Spleen (tissue), 11 donors: Measurements from ENCODE around the gene SLC1A7. TPM values are rescaled to one million over a fixed set of nuclear protein-coding genes. Genes with fewer than 3 reads are reported as not detected.

Experiments used
- DNase-seq: peaks from one replicate; pipeline ENCODE4 v3.0.0-alpha.2; 2020
- H3K27ac ChIP-seq, 8 donors: fragments of 200-600 bp; sonication (generic) in 7 of 8; 1 replicate in 4 of 8; 2 replicates in 4 of 8; pipeline versions ENCODE4 v1.5.0 to v1.8.0; 2016 to 2021; ENCODE audit warnings: inconsistent platforms in 4 of 8, mild to moderate bottlenecking in 4 of 8, moderate library complexity in 1 of 8
- H3K27me3 ChIP-seq, 7 donors: fragments of 200-600 bp; sonication (generic) in 6 of 7; replicated peaks in 1 of 7; 1 replicate in 4 of 7; 2 replicates in 3 of 7; pipeline versions ENCODE4 v1.5.0 to v1.8.0; 2016 to 2021; ENCODE audit warnings: inconsistent platforms in 3 of 7, mild to moderate bottlenecking in 1 of 7
- H3K36me3 ChIP-seq, 6 donors: fragments of 200-600 bp; sonication (generic) in 5 of 6; 1 replicate in 4 of 6; 2 replicates in 2 of 6; pipeline versions ENCODE4 v1.5.0 to v1.8.0; 2016 to 2021; ENCODE audit warnings: inconsistent platforms in 2 of 6
- H3K4me1 ChIP-seq, 6 donors: fragments of 200-600 bp; sonication (generic) in 5 of 6; 1 replicate in 3 of 6; 2 replicates in 3 of 6; pipeline versions ENCODE4 v1.5.0 to v1.8.0; 2016 to 2021; ENCODE audit warnings: inconsistent platforms in 3 of 6
- H3K4me3 ChIP-seq, 8 donors: fragments of 200-600 bp; sonication (generic) in 7 of 8; 1 replicate in 4 of 8; 2 replicates in 4 of 8; pipeline versions ENCODE4 v1.5.0 to v1.8.0; 2016 to 2021; ENCODE audit warnings: inconsistent platforms in 4 of 8, mild to moderate bottlenecking in 4 of 8, moderate library complexity in 2 of 8
- H3K9me3 ChIP-seq, 8 donors: fragments of 200-600 bp; sonication (generic) in 7 of 8; 1 replicate in 4 of 8; 2 replicates in 4 of 8; pipeline versions ENCODE4 v1.5.0 to v1.8.0; 2016 to 2021; ENCODE audit warnings: inconsistent platforms in 4 of 8
- POLR2A ChIP-seq, 3 donors: fragments of 450-650 bp; IDR thresholded peaks; one replicate each; pipeline ENCODE4 v1.5.1; 2017; ENCODE audit warnings: antibody characterized with exemption in 3 of 3, mild to moderate bottlenecking in 1 of 3
- POLR2AphosphoS5 ChIP-seq, 3 donors: sonication (generic); formaldehyde crosslinking; IDR thresholded peaks; one replicate each; pipeline ENCODE4 v1.5.1; 2017; ENCODE audit warnings: antibody characterized with exemption in 3 of 3
- WGBS, 5 donors: extraction: QIAGEN DNeasy Blood & Tissue Kit in 3 of 5; methylation state at CpG; one replicate each; pipeline versions ENCODE4 v1.1.5 to v1.1.7; 2013 to 2018; 5-methylcytosine and 5-hydroxymethylcytosine counted together
- intact Hi-C: fragments of 100-400 bp; cut with DNase I; formaldehyde crosslinking; loops from one replicate; pipeline ENCODE4 v1.15.0; 2023; ENCODE audit warnings: low total_unique reads
- polyA plus RNA-seq, 3 donors: library from polyadenylated mRNA; stranded (reverse); fragments of 200-250 nt; gene quantifications; one replicate each; pipeline ENCODE4 v1.2.1, GENCODE V29; 2013
- total RNA-seq, 7 donors: library from RNA; depleted of rRNA in 3 of 7; stranded (reverse); fragments of >200 nt in 3 of 7; fragmentation: NEBNext Ultra II Directional in 4 of 7; extraction: Animal tissue kit (Norgen Biotek cat#: 25700) in 4 of 7; gene quantifications; one replicate each; pipeline versions ENCODE4 v1.1.0 to v1.2.1, GENCODE V29; 2016 to 2021
- TF ChIP-seq, protein P1 (sequence below), 11 experiments: fragments of 200-600 bp in 7 of 11; fragments of 450-650 bp in 4 of 11; sonication (generic) in 4 of 11; IDR thresholded peaks in 8 of 11; conservative IDR thresholded peaks in 3 of 11; 1 replicate in 7 of 11; 2 replicates in 4 of 11; pipeline versions ENCODE4 v1.4.0 to v1.8.0; 2016 to 2021; ENCODE audit warnings: antibody characterized with exemption in 11 of 11, inconsistent platforms in 4 of 11, mild to moderate bottlenecking in 1 of 11
- donor health status: healthy with polysubstance abuse.
- donor health status: DM: no; HTN: no; CAD: no; lungs with moderate emphysema.
- donor health status: DM: no; HTN: no; CAD: no.
- donor health status: Bipolar disorder and iron deficiency.
- donor health status: healthy.
- donor health status: DM: no; HTN: no; CAD: no.
- donor health status: DM: yes; HTN: yes; CAD: no.

Gene SLC1A7
- total and polyA plus RNA-seq, 10 donors: 0.02 to 0.19 (median 0.08) TPM; not detected in 6

DNA sequence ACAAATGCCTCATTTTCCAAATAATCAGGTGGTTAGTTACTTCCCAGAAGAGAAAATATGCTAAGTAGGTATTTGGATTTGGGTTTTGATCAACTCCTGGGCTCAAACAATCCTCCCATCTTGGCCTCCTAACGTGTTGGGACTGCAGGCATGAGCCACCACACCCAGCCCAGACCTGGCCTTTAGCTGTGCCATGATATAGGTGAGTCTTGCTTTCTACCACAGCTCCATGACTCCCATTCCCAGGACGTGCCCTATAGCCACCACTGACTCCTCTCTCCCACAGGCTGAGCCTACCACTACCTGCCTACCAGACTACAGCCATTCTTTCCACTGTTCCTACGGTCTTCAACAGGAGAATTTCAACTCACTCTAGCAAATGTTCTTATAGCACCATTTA is 1.8 kb upstream of the SLC1A7 start:
- TF ChIP-seq POLR2AphosphoS5 (IDR thresholded peaks at IDR 0.05) (no peak), POLR2A (IDR thresholded peaks at IDR 0.05) (no peak)
- TF ChIP-seq, protein P1, sequence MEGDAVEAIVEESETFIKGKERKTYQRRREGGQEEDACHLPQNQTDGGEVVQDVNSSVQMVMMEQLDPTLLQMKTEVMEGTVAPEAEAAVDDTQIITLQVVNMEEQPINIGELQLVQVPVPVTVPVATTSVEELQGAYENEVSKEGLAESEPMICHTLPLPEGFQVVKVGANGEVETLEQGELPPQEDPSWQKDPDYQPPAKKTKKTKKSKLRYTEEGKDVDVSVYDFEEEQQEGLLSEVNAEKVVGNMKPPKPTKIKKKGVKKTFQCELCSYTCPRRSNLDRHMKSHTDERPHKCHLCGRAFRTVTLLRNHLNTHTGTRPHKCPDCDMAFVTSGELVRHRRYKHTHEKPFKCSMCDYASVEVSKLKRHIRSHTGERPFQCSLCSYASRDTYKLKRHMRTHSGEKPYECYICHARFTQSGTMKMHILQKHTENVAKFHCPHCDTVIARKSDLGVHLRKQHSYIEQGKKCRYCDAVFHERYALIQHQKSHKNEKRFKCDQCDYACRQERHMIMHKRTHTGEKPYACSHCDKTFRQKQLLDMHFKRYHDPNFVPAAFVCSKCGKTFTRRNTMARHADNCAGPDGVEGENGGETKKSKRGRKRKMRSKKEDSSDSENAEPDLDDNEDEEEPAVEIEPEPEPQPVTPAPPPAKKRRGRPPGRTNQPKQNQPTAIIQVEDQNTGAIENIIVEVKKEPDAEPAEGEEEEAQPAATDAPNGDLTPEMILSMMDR (IDR thresholded peaks at IDR 0.05 in 8 of 11, conservative IDR thresholded peaks at IDR 0.05 in 3 of 11): no peak
- intact Hi-C loops: no loop called here
- WGBS, 5 donors: 54 to 88% (median 61%) methylated on average over 3 of the region's 3 CpGs
- Histone ChIP-seq H3K27ac (no peak overlapping the region), H3K36me3 (no peaks in the 10 kb centered on the region), H3K4me1 (no peaks in the 10 kb centered on the region), H3K27me3 (peaks cover 0 to 6% (median 0%) of the 10 kb centered on the region in 7 donors), H3K4me3 (no peak overlapping the region), H3K9me3 (no peaks in the 10 kb centered on the region)
- DNase-seq: peak; percentile 21

DNA sequence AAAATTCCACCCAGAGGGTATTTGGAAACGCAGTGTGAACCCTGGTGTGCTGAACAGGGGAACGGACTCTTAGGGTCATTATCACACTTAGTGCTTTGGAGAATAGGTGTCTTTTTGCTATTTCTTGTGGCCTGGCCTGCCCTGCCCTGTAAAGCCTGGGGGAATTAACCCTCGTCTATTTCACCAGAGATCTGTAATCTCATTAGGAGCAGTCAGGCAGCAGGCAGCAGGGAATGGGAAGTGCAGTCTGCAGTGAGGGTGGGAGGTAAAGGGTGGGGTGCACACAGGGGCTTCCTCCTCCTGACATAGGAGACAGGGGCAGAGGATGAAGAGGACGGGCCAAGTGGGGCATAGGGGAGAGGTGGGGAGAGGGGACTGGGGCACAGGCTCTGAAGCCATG is 1.1 kb upstream of the SLC1A7 start:
- Histone ChIP-seq H3K27ac (no peak overlapping the region), H3K36me3 (no peaks in the 10 kb centered on the region), H3K9me3 (no peaks in the 10 kb centered on the region), H3K27me3 (peaks cover 0 to 6% (median 0%) of the 10 kb centered on the region in 7 donors), H3K4me1 (no peaks in the 10 kb centered on the region), H3K4me3 (no peak overlapping the region)
- intact Hi-C loops: no loop called here
- whole genome bisulfite sequencing, 5 donors: 61 to 77% (median 69%) methylated on average over 4 of the region's 4 CpGs
- TF ChIP-seq, protein P1 (IDR thresholded peaks at IDR 0.05 in 8 of 11, conservative IDR thresholded peaks at IDR 0.05 in 3 of 11): no peak
- DNase-seq: peak; percentile 27

DNA sequence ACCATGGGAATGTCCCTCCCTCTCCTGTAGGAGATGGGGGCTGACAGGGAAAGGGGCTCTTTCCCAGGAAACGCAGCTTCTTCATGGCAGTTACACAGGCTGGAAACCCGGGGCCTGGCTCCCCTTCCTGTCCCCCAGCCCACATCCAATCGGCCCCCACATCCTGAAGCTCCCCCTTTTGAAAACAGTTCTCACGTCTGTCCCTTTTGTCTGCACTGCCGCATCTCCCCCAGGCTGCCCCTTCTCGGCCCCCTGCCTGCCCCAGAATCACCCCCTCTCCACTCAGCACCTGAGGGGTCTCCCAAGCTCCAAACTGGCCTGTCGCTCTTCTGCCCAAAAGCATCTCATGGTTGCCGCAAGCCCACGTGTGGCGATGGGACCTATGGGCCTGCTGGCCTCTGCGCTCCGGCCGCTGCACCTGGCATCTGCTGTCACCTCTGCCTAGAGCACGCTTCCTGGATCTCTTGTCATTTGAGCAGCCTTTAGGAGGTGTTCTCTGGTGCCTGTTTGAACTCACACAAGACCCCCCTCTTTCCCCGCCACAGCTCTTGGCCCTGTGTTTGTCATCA is 867 bp downstream of the SLC1A7 start:
- no peaks in the 10 kb centered on the region for H3K36me3 ChIP-seq
- peaks cover 0 to 17% (median 12%) of the 10 kb centered on the region in 8 donors for H3K9me3 ChIP-seq
- H3K27me3 ChIP-seq: peaks cover 0 to 6% (median 0%) of the 10 kb centered on the region in 7 donors
- peak; percentile 48 for DNase-seq
- 74 to 85% (median 78%) methylated on average over 14 to 15 of the region's 15 CpGs for WGBS, 5 donors
- H3K27ac ChIP-seq: no peak overlapping the region
- TF ChIP-seq POLR2A (IDR thresholded peaks at IDR 0.05): no peak
- TF ChIP-seq POLR2AphosphoS5 (IDR thresholded peaks at IDR 0.05): no peak
- TF ChIP-seq, protein P1 (IDR thresholded peaks at IDR 0.05 in 8 of 11, conservative IDR thresholded peaks at IDR 0.05 in 3 of 11): no peak
- H3K4me1 ChIP-seq: no peaks in the 10 kb centered on the region
- intact Hi-C loops: no loop called here
- no peak overlapping the region for H3K4me3 ChIP-seq

DNA sequence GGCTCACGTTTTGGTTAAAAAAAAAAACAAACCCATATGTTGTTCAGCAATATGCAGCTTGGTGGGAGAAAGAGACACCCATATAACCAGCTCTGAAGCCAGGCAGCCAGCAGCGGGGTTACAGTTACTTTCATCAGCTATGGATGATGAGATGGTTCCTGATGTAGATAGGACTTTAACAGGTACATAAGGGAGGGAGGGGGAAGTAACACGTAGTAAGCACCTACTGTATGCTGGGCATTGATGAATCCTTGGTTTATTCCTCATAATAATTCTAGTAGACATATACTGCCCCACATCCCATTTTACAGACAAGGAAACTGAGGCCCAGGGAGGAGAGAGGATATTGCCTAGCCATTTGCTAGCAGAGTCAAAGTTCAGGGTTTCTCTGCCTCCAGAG is 2.0 kb downstream of the SLC1A7 start:
- no peak overlapping the region for H3K27ac ChIP-seq
- H3K9me3 ChIP-seq: peaks cover 0 to 17% (median 12%) of the 10 kb centered on the region in 8 donors
- intact Hi-C loops: no loop called here
- DNase-seq: peak; percentile 6
- WGBS, 5 donors: 63 to 85% (median 82%) methylated on average over 3 of the region's 3 CpGs
- TF ChIP-seq, protein P1 (IDR thresholded peaks at IDR 0.05 in 8 of 11, conservative IDR thresholded peaks at IDR 0.05 in 3 of 11): no peak
- TF ChIP-seq POLR2AphosphoS5 (IDR thresholded peaks at IDR 0.05): no peak
- no peak for TF ChIP-seq POLR2A (IDR thresholded peaks at IDR 0.05)
- H3K4me1 ChIP-seq: peaks cover 0 to 1% (median 0%) of the 10 kb centered on the region in 6 donors
- H3K4me3 ChIP-seq: no peak overlapping the region
- H3K27me3 ChIP-seq: peaks cover 0 to 6% (median 0%) of the 10 kb centered on the region in 7 donors
- no peaks in the 10 kb centered on the region for H3K36me3 ChIP-seq
